ENCODE data around the gene ARV1. TPM values are rescaled to one million over a fixed set of nuclear protein-coding genes. Genes with fewer than 3 reads are reported as not detected.

The ARV1 gene
- total RNA-seq, 1 experiment from 2014 or later, result 8.0 TPM

DNA sequence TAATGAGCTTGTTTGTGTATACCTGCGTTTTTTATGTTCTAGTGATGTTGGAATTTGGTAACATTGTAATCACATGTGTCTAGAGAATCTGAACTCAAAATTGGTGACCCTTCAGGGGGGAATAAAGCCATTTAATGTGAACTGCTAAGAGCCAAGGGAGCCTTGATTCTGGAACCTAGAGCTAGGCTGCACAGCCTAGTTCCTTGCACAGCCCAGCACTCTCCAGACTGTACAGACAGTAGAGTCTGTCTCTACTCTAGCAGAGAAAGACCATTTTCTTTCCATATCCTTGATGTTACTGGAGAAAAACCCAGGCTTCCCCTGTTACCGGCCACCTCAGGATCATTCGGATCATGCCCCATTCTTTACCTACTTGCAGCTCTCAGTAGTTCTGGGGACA, 8.6 kb downstream of the ARV1 start:
- no peak overlapping the region for H3K14ac ChIP-seq (ENCODE audit: insufficient read depth, low read length)
- Mint-ChIP-seq H3K27me3 (ENCODE audit: low read depth) (peaks cover 32% of the 10 kb centered on the region), H3K4me1 (peaks cover 14 to 24% of the 10 kb centered on the region in 2 experiments), H3K9me3 (no peaks in the 10 kb centered on the region; a peak in 1 of 5 replicates), H3K36me3 (ENCODE audit: insufficient read depth in 1 of 3, low read depth in 3 of 3) (peaks cover 5 to 16% (median 7%) of the 10 kb centered on the region in 3 experiments; a peak in 4 of 7 replicates), H3K4me3 (no peak overlapping the region), H3K27ac (no peak overlapping the region)
- H2AK5ac ChIP-seq (ENCODE audit: insufficient read length, low read length), result no peak overlapping the region
- no peak overlapping the region for H4K5ac ChIP-seq (ENCODE audit: insufficient read length, low read depth, low read length)
- H2BK12ac ChIP-seq (ENCODE audit: insufficient read length, low read depth, low read length), result no peak overlapping the region
- no peak overlapping the region for H2BK5ac ChIP-seq (ENCODE audit: insufficient read length, low read length)
- H3K9me3 ChIP-seq (ENCODE audit: control insufficient read depth, low read depth, low read length), result no peaks in the 10 kb centered on the region
- no peak overlapping the region for H3K27ac ChIP-seq (ENCODE audit: insufficient read length, low read depth, low read length)
- H3K79me2 ChIP-seq (ENCODE audit: insufficient read depth, low read length), result no peaks in the 10 kb centered on the region
- H3K23ac ChIP-seq (ENCODE audit: insufficient read length, low read depth, low read length), result no peak overlapping the region
- no peak overlapping the region for H3K4me2 ChIP-seq (ENCODE audit: insufficient read depth, insufficient read length, low read length)
- no peak overlapping the region for H2AFZ ChIP-seq (ENCODE audit: low read length)
- no peak overlapping the region for H4K8ac ChIP-seq (replicated peaks; ENCODE audit: insufficient read length, low read depth, low read length)
- no peak overlapping the region for H2BK20ac ChIP-seq (ENCODE audit: low read depth, low read length, poor library complexity, severe bottlenecking)
- H3K4ac ChIP-seq (ENCODE audit: low read depth, low read length), result no peak overlapping the region
- peaks cover 48% of the 10 kb centered on the region for H3K27me3 ChIP-seq (ENCODE audit: insufficient read depth, low read length)
- no peak overlapping the region for H3K56ac ChIP-seq (ENCODE audit: insufficient read length, low read depth, low read length)
- H4K20me1 ChIP-seq (ENCODE audit: control insufficient read depth, insufficient read depth, insufficient read length), result no peaks in the 10 kb centered on the region
- TF ChIP-seq, protein P1, sequence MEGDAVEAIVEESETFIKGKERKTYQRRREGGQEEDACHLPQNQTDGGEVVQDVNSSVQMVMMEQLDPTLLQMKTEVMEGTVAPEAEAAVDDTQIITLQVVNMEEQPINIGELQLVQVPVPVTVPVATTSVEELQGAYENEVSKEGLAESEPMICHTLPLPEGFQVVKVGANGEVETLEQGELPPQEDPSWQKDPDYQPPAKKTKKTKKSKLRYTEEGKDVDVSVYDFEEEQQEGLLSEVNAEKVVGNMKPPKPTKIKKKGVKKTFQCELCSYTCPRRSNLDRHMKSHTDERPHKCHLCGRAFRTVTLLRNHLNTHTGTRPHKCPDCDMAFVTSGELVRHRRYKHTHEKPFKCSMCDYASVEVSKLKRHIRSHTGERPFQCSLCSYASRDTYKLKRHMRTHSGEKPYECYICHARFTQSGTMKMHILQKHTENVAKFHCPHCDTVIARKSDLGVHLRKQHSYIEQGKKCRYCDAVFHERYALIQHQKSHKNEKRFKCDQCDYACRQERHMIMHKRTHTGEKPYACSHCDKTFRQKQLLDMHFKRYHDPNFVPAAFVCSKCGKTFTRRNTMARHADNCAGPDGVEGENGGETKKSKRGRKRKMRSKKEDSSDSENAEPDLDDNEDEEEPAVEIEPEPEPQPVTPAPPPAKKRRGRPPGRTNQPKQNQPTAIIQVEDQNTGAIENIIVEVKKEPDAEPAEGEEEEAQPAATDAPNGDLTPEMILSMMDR (conservative IDR thresholded peaks at IDR 0.05), result no peak
- H3K18ac ChIP-seq (ENCODE audit: insufficient read length, low read depth, low read length), result no peak overlapping the region
- H2BK15ac ChIP-seq (ENCODE audit: low read depth, low read length), result no peak overlapping the region
- no peak overlapping the region for H3T11ph ChIP-seq (ENCODE audit: low read length)
- DNase-seq, result no peak
- WGBS (ENCODE audit: extremely low coverage, insufficient read length, low lambda C conversion rate), result no CpG with 5 or more reads among the region's 3 CpGs
- H4K91ac ChIP-seq (ENCODE audit: insufficient read length, low read depth, low read length), result no peak overlapping the region
- H3K9ac ChIP-seq (ENCODE audit: extremely low read depth, insufficient read length, low read length), result no peak overlapping the region
- H3K79me1 ChIP-seq (ENCODE audit: insufficient read depth, low read depth, low read length, poor library complexity, severe bottlenecking), result no peaks in the 10 kb centered on the region
- no peak overlapping the region for H2BK120ac ChIP-seq (ENCODE audit: low read depth, low read length, poor library complexity, severe bottlenecking)
- no peaks in the 10 kb centered on the region for H3K23me2 ChIP-seq (ENCODE audit: insufficient read length, low read depth, low read length, poor library complexity, severe bottlenecking)
- 0 out of 2 replicates have a peak, but pooled peaks cover 2% of the 10 kb centered on the region for H3K4me1 ChIP-seq (ENCODE audit: insufficient read depth, low read length)
